ENCODE data around the gene GRAMD1A. TPM values are rescaled to one million over a fixed set of nuclear protein-coding genes. Genes with fewer than 3 reads are reported as not detected.

GRAMD1A gene
- total and polyA plus RNA-seq, 8 donors, result 92.7 to 137 (median 116) TPM

GRCh38 chr19:35040826-35041547 is 40.9 kb downstream of the GRAMD1A start:
- DNase-seq (peak in 3 of 4 donors; percentile 49 to 94 (median 92)), ATAC-seq (peak; percentile 85)
- intact Hi-C loops (cut with DNase I), result no loop called here
- peaks cover 0 to 25% of the 10 kb centered on the region in 2 donors for H3K27me3 ChIP-seq
- TF ChIP-seq, protein P1, sequence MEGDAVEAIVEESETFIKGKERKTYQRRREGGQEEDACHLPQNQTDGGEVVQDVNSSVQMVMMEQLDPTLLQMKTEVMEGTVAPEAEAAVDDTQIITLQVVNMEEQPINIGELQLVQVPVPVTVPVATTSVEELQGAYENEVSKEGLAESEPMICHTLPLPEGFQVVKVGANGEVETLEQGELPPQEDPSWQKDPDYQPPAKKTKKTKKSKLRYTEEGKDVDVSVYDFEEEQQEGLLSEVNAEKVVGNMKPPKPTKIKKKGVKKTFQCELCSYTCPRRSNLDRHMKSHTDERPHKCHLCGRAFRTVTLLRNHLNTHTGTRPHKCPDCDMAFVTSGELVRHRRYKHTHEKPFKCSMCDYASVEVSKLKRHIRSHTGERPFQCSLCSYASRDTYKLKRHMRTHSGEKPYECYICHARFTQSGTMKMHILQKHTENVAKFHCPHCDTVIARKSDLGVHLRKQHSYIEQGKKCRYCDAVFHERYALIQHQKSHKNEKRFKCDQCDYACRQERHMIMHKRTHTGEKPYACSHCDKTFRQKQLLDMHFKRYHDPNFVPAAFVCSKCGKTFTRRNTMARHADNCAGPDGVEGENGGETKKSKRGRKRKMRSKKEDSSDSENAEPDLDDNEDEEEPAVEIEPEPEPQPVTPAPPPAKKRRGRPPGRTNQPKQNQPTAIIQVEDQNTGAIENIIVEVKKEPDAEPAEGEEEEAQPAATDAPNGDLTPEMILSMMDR (IDR thresholded peaks at IDR 0.05), result no peak
- H3K4me3 ChIP-seq, result peak overlapping the region; percentile 5 to 28
- no peaks in the 10 kb centered on the region for H3K36me3 ChIP-seq
- peak overlapping the region; percentile 62 to 63 for H3K27ac ChIP-seq
- H3K9me3 ChIP-seq, result no peaks in the 10 kb centered on the region
- peaks cover 18 to 53% of the 10 kb centered on the region in 2 donors for H3K4me1 ChIP-seq

- ATAC-seq (peak; percentile 85), DNase-seq (peak in 3 of 4 donors; percentile 60 to 86 (median 69))
- intact Hi-C loops (cut with DNase I), result no loop called here
- Histone ChIP-seq H3K9me3 (no peaks in the 10 kb centered on the region), H3K4me1 (peaks cover 18 to 53% of the 10 kb centered on the region in 2 donors), H3K27me3 (peaks cover 0 to 25% of the 10 kb centered on the region in 2 donors), H3K36me3 (no peaks in the 10 kb centered on the region), H3K27ac (peak within 1 kb of the TSS; percentile 62 to 63), H3K4me3 (peak within 1 kb of the TSS; percentile 5 to 28)
- TF ChIP-seq, protein P1 (IDR thresholded peaks at IDR 0.05), result no peak
These were observed 41.5 kb downstream of the GRAMD1A start, which contains the start of gene HPN for GRCh38 chr19:35041548-35042055. Gene HPN, plus strand, starts transcription at chr19:35041721. Its CDS starts 786 bp downstream, at chr19:35042507.

- Histone ChIP-seq H3K27me3 (peaks cover 0 to 25% of the 10 kb centered on the region in 2 donors), H3K27ac (peak overlapping the region in 1 of 2 donors; percentile 63), H3K36me3 (no peaks in the 10 kb centered on the region), H3K4me3 (peak overlapping the region in 1 of 2 donors; percentile 28), H3K4me1 (peaks cover 18 to 51% of the 10 kb centered on the region in 2 donors), H3K9me3 (no peaks in the 10 kb centered on the region)
- peak; percentile 2 for ATAC-seq
- peak in 1 of 4 donors; percentile 68 for DNase-seq
- TF ChIP-seq, protein P1 (IDR thresholded peaks at IDR 0.05), result no peak
- intact Hi-C loops (cut with DNase I), result no loop called here
These were observed 42.1 kb downstream of the GRAMD1A start for GRCh38 chr19:35042056-35042730.

- intact Hi-C loops (cut with DNase I), result no loop called here
- peaks cover 18 to 42% of the 10 kb centered on the region in 2 donors for H3K4me1 ChIP-seq
- H3K27ac ChIP-seq, result no peak overlapping the region
- no peaks in the 10 kb centered on the region for H3K9me3 ChIP-seq
- TF ChIP-seq, protein P1 (IDR thresholded peaks at IDR 0.05), result no peak
- H3K27me3 ChIP-seq, result peaks cover 0 to 25% of the 10 kb centered on the region in 2 donors
- no peaks in the 10 kb centered on the region for H3K36me3 ChIP-seq
- no peak for ATAC-seq
- DNase-seq, result peak in 1 of 4 donors; percentile 61
- H3K4me3 ChIP-seq, result no peak overlapping the region
These were observed 43.0 kb downstream of the GRAMD1A start for GRCh38 chr19:35042954-35043604.
